ENCODE measurements around the gene IL34.

The IL34 gene

GRCh38 chr16:70647441-70648359, 1.3 kb downstream of the IL34 start:
- Histone ChIP-seq H3K27me3 (no peaks in the 10 kb centered on the region), H3K9ac (no peak overlapping the region), H3K4me3 (no peak overlapping the region), H3K36me3 (no peaks in the 10 kb centered on the region), H3K4me1 (no peaks in the 10 kb centered on the region; the same call in 1 of the 2 replicates), H3K27ac (no peak overlapping the region), H3K9me3 (no peaks in the 10 kb centered on the region), H3K4me2 (no peak overlapping the region), H4K20me1 (no peaks in the 10 kb centered on the region)
- TF ChIP-seq Cebpa-rat (IDR thresholded peaks at IDR 0.05): no peak

GRCh38 chr16:70648606-70649005, 2.2 kb downstream of the IL34 start:
- Histone ChIP-seq H3K4me3 (no peak overlapping the region), H3K4me2 (no peak overlapping the region), H3K9me3 (no peaks in the 10 kb centered on the region), H3K27ac (no peak overlapping the region), H3K27me3 (no peaks in the 10 kb centered on the region), H3K4me1 (no peaks in the 10 kb centered on the region; the same call in 1 of the 2 replicates), H3K36me3 (no peaks in the 10 kb centered on the region), H4K20me1 (no peaks in the 10 kb centered on the region), H3K9ac (no peak overlapping the region)
- TF ChIP-seq Cebpa-rat (IDR thresholded peaks at IDR 0.05): no peak

GRCh38 chr16:70649300-70649699, 2.9 kb downstream of the IL34 start:
- H3K4me3 ChIP-seq: no peak overlapping the region
- peaks cover 7% of the 10 kb centered on the region; the same call in 1 of the 2 replicates for H3K4me1 ChIP-seq
- no peaks in the 10 kb centered on the region for H3K27me3 ChIP-seq
- TF ChIP-seq Cebpa-rat (IDR thresholded peaks at IDR 0.05): no peak
- H3K27ac ChIP-seq: no peak overlapping the region
- no peaks in the 10 kb centered on the region for H3K36me3 ChIP-seq
- H3K4me2 ChIP-seq: no peak overlapping the region
- H3K9ac ChIP-seq: no peak overlapping the region
- H4K20me1 ChIP-seq: no peaks in the 10 kb centered on the region
- no peaks in the 10 kb centered on the region for H3K9me3 ChIP-seq

- no peak for TF ChIP-seq Cebpa-rat (IDR thresholded peaks at IDR 0.05)
- Histone ChIP-seq H3K27me3 (no peaks in the 10 kb centered on the region), H3K4me3 (no peak overlapping the region), H3K4me1 (peaks cover 7% of the 10 kb centered on the region; the same call in 1 of the 2 replicates), H4K20me1 (no peaks in the 10 kb centered on the region), H3K27ac (no peak overlapping the region), H3K36me3 (no peaks in the 10 kb centered on the region), H3K9ac (no peak overlapping the region), H3K4me2 (no peak overlapping the region), H3K9me3 (no peaks in the 10 kb centered on the region)
Measured at GRCh38 chr16:70650216-70650615, 3.9 kb downstream of the IL34 start.

GRCh38 chr16:70651524-70651923, 5.2 kb downstream of the IL34 start:
- no peak for TF ChIP-seq Cebpa-rat (IDR thresholded peaks at IDR 0.05)
- H3K4me3 ChIP-seq: no peak overlapping the region
- no peaks in the 10 kb centered on the region for H3K36me3 ChIP-seq
- no peak overlapping the region for H3K4me2 ChIP-seq
- H3K27me3 ChIP-seq: no peaks in the 10 kb centered on the region
- H3K9ac ChIP-seq: no peak overlapping the region
- H4K20me1 ChIP-seq: no peaks in the 10 kb centered on the region
- H3K27ac ChIP-seq: no peak overlapping the region
- H3K4me1 ChIP-seq: peaks cover 7% of the 10 kb centered on the region; the same call in 1 of the 2 replicates
- no peaks in the 10 kb centered on the region for H3K9me3 ChIP-seq

GRCh38 chr16:70652322-70652721, 6.0 kb downstream of the IL34 start:
- Histone ChIP-seq H3K9me3 (no peaks in the 10 kb centered on the region), H3K36me3 (no peaks in the 10 kb centered on the region), H3K4me3 (no peak overlapping the region), H3K4me1 (peaks cover 7% of the 10 kb centered on the region; the same call in 1 of the 2 replicates), H3K27me3 (no peaks in the 10 kb centered on the region), H4K20me1 (no peaks in the 10 kb centered on the region), H3K4me2 (no peak overlapping the region), H3K27ac (no peak overlapping the region), H3K9ac (no peak overlapping the region)
- TF ChIP-seq Cebpa-rat (IDR thresholded peaks at IDR 0.05): no peak

GRCh38 chr16:70653406-70653805, 7.0 kb downstream of the IL34 start:
- Histone ChIP-seq H3K9ac (no peak overlapping the region), H3K4me1 (peaks cover 7% of the 10 kb centered on the region; the same call in 1 of the 2 replicates), H3K9me3 (no peaks in the 10 kb centered on the region), H3K27ac (no peak overlapping the region), H3K4me2 (0 out of 2 replicates have a peak overlapping the region, but pooled peaks have one; percentile 81), H3K4me3 (no peak overlapping the region), H3K36me3 (no peaks in the 10 kb centered on the region), H3K27me3 (no peaks in the 10 kb centered on the region), H4K20me1 (no peaks in the 10 kb centered on the region)
- no peak for TF ChIP-seq Cebpa-rat (IDR thresholded peaks at IDR 0.05)

- H3K27me3 ChIP-seq: no peaks in the 10 kb centered on the region
- H4K20me1 ChIP-seq: no peaks in the 10 kb centered on the region
- peak overlapping the region; percentile 81 for H3K4me2 ChIP-seq
- H3K9me3 ChIP-seq: no peaks in the 10 kb centered on the region
- peak overlapping the region; percentile 60 for H3K27ac ChIP-seq
- peaks cover 7% of the 10 kb centered on the region; the same call in 1 of the 2 replicates for H3K4me1 ChIP-seq
- H3K4me3 ChIP-seq: 0 out of 2 replicates have a peak overlapping the region, but pooled peaks have one; percentile 23
- no peak for TF ChIP-seq Cebpa-rat (IDR thresholded peaks at IDR 0.05)
- H3K9ac ChIP-seq: peak overlapping the region; percentile 64
- no peaks in the 10 kb centered on the region for H3K36me3 ChIP-seq
Measured at GRCh38 chr16:70653809-70654771, 7.7 kb downstream of the IL34 start.

- TF ChIP-seq Cebpa-rat (IDR thresholded peaks at IDR 0.05): no peak
- no peak overlapping the region for H3K4me3 ChIP-seq
- no peaks in the 10 kb centered on the region for H3K27me3 ChIP-seq
- H3K36me3 ChIP-seq: no peaks in the 10 kb centered on the region
- no peaks in the 10 kb centered on the region for H3K9me3 ChIP-seq
- no peak overlapping the region for H3K27ac ChIP-seq
- H4K20me1 ChIP-seq: no peaks in the 10 kb centered on the region
- peaks cover 7% of the 10 kb centered on the region; the same call in 1 of the 2 replicates for H3K4me1 ChIP-seq
- no peak overlapping the region for H3K9ac ChIP-seq
- H3K4me2 ChIP-seq: no peak overlapping the region
Measured at GRCh38 chr16:70656065-70656711, 9.8 kb downstream of the IL34 start.
